ENCODE data around the gene TTLL8. TPM values are rescaled to one million over a fixed set of nuclear protein-coding genes. Genes with fewer than 3 reads are reported as not detected.
A peak's percentile ranks its signal among the peaks of the same experiment; 100 is the strongest.

Gene TTLL8
- total RNA-seq, 1 experiment from 2014 or later = not detected

DNA sequence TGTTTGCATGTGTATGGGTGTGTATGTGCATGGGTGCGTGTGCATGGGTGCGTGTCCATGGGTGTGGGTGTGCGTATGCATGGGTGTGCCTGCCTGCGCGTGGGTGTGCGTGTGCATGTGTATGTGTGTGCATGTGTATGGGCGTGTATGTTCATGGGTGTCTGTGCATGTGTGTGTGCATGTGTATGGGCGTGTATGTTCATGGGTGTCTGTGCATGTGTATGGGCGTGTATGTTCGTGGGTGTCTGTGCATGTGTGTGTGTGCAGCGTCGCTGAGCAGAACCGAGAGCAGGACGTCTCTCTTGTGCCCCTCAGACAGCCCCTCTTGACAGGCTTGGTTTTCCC is 59.4 kb downstream of the TTLL8 start (continued):
- TF ChIP-seq, protein P1, sequence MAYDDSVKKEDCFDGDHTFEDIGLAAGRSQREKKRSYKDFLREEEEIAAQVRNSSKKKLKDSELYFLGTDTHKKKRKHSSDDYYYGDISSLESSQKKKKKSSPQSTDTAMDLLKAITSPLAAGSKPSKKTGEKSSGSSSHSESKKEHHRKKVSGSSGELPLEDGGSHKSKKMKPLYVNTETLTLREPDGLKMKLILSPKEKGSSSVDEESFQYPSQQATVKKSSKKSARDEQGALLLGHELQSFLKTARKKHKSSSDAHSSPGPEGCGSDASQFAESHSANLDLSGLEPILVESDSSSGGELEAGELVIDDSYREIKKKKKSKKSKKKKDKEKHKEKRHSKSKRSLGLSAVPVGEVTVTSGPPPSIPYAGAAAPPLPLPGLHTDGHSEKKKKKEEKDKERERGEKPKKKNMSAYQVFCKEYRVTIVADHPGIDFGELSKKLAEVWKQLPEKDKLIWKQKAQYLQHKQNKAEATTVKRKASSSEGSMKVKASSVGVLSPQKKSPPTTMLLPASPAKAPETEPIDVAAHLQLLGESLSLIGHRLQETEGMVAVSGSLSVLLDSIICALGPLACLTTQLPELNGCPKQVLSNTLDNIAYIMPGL (CRISPR knock-in tag; IDR thresholded peaks at IDR 0.05) = no peak
- TF ChIP-seq ATF1 (CRISPR knock-in tag; IDR thresholded peaks at IDR 0.05) = no peak
- TF ChIP-seq, protein P2, sequence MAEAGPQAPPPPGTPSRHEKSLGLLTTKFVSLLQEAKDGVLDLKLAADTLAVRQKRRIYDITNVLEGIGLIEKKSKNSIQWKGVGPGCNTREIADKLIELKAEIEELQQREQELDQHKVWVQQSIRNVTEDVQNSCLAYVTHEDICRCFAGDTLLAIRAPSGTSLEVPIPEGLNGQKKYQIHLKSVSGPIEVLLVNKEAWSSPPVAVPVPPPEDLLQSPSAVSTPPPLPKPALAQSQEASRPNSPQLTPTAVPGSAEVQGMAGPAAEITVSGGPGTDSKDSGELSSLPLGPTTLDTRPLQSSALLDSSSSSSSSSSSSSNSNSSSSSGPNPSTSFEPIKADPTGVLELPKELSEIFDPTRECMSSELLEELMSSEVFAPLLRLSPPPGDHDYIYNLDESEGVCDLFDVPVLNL (CRISPR knock-in tag; IDR thresholded peaks at IDR 0.05; ENCODE audit: borderline replicate concordance, low read depth) = no peak
- no peak for TF ChIP-seq PREB (CRISPR knock-in tag; IDR thresholded peaks at IDR 0.05; ENCODE audit: borderline replicate concordance)
- TF ChIP-seq, protein P3, sequence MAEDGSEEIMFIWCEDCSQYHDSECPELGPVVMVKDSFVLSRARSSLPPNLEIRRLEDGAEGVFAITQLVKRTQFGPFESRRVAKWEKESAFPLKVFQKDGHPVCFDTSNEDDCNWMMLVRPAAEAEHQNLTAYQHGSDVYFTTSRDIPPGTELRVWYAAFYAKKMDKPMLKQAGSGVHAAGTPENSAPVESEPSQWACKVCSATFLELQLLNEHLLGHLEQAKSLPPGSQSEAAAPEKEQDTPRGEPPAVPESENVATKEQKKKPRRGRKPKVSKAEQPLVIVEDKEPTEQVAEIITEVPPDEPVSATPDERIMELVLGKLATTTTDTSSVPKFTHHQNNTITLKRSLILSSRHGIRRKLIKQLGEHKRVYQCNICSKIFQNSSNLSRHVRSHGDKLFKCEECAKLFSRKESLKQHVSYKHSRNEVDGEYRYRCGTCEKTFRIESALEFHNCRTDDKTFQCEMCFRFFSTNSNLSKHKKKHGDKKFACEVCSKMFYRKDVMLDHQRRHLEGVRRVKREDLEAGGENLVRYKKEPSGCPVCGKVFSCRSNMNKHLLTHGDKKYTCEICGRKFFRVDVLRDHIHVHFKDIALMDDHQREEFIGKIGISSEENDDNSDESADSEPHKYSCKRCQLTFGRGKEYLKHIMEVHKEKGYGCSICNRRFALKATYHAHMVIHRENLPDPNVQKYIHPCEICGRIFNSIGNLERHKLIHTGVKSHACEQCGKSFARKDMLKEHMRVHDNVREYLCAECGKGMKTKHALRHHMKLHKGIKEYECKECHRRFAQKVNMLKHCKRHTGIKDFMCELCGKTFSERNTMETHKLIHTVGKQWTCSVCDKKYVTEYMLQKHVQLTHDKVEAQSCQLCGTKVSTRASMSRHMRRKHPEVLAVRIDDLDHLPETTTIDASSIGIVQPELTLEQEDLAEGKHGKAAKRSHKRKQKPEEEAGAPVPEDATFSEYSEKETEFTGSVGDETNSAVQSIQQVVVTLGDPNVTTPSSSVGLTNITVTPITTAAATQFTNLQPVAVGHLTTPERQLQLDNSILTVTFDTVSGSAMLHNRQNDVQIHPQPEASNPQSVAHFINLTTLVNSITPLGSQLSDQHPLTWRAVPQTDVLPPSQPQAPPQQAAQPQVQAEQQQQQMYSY (CRISPR knock-in tag; IDR thresholded peaks at IDR 0.05) = no peak
- no peak for TF ChIP-seq GTF2I (CRISPR knock-in tag; conservative IDR thresholded peaks at IDR 0.05)
- TF ChIP-seq ELF4 (CRISPR knock-in tag; IDR thresholded peaks at IDR 0.05; ENCODE audit: low read depth) = no peak

- Mint-ChIP-seq H3K4me1 (peaks cover 9% of the 10 kb centered on the region), H3K27ac (no peak overlapping the region), H3K36me3 (no peaks in the 10 kb centered on the region), H3K9me3 (no peaks in the 10 kb centered on the region), H3K27me3 (ENCODE audit: low read depth) (peaks cover 25% of the 10 kb centered on the region), H3K4me3 (peak overlapping the region; percentile 70)
- ChIA-PET CTCF (interaction anchor here (2.6 to 5.4 kb wide), 2 partner anchors 15 to 32 kb away, joined by 9 to 38 read pairs; no protein-coding TSS in a partner anchor), POLR2A (no interaction called here)
- DNase-seq (ENCODE audit: low spot score) (no peak), ATAC-seq (no peak)
- TF ChIP-seq ZNF425 (CRISPR knock-in tag; conservative IDR thresholded peaks at IDR 0.05) (no peak), GABPB1 (CRISPR knock-in tag; IDR thresholded peaks at IDR 0.05) (no peak)
- TF ChIP-seq, protein P4, sequence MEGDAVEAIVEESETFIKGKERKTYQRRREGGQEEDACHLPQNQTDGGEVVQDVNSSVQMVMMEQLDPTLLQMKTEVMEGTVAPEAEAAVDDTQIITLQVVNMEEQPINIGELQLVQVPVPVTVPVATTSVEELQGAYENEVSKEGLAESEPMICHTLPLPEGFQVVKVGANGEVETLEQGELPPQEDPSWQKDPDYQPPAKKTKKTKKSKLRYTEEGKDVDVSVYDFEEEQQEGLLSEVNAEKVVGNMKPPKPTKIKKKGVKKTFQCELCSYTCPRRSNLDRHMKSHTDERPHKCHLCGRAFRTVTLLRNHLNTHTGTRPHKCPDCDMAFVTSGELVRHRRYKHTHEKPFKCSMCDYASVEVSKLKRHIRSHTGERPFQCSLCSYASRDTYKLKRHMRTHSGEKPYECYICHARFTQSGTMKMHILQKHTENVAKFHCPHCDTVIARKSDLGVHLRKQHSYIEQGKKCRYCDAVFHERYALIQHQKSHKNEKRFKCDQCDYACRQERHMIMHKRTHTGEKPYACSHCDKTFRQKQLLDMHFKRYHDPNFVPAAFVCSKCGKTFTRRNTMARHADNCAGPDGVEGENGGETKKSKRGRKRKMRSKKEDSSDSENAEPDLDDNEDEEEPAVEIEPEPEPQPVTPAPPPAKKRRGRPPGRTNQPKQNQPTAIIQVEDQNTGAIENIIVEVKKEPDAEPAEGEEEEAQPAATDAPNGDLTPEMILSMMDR (IDR thresholded peaks at IDR 0.05) = no peak
- TF ChIP-seq, protein P5, sequence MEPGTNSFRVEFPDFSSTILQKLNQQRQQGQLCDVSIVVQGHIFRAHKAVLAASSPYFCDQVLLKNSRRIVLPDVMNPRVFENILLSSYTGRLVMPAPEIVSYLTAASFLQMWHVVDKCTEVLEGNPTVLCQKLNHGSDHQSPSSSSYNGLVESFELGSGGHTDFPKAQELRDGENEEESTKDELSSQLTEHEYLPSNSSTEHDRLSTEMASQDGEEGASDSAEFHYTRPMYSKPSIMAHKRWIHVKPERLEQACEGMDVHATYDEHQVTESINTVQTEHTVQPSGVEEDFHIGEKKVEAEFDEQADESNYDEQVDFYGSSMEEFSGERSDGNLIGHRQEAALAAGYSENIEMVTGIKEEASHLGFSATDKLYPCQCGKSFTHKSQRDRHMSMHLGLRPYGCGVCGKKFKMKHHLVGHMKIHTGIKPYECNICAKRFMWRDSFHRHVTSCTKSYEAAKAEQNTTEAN (CRISPR knock-in tag; IDR thresholded peaks at IDR 0.05) = peak; percentile 92; the same call in 1 of the 2 replicates
Measured at GRCh38 chr22:49997932-49998717, 60.0 kb downstream of the TTLL8 start.

Data from WTC11 (cell line).